Liver (tissue), 3 donors: Measurements from ENCODE around the gene ZNRF3.

Experiments
- HNF4A ChIP-seq, 2 donors: conservative IDR thresholded peaks; 2 replicates each; pipeline ENCODE4 v1.6.1; 2016; ENCODE audit warnings: antibody characterized with exemption in 2 of 2, mild to moderate bottlenecking in 2 of 2
- TF ChIP-seq, protein P1 (sequence below): IDR thresholded peaks from 2 replicates; pipeline ENCODE4 v1.6.1; 2016; ENCODE audit warnings: antibody characterized with exemption, mild to moderate bottlenecking
- TF ChIP-seq, protein P2 (sequence below): fragments of 150-350 bp; IDR thresholded peaks from 2 replicates; pipeline ENCODE4 v1.5.1; 2017; ENCODE audit warnings: improper control_type of control experiment, low read depth, low read length; ENCODE audit not compliant: missing input control
- donor health status: healthy.
- donor health status: healthy.

DNA sequence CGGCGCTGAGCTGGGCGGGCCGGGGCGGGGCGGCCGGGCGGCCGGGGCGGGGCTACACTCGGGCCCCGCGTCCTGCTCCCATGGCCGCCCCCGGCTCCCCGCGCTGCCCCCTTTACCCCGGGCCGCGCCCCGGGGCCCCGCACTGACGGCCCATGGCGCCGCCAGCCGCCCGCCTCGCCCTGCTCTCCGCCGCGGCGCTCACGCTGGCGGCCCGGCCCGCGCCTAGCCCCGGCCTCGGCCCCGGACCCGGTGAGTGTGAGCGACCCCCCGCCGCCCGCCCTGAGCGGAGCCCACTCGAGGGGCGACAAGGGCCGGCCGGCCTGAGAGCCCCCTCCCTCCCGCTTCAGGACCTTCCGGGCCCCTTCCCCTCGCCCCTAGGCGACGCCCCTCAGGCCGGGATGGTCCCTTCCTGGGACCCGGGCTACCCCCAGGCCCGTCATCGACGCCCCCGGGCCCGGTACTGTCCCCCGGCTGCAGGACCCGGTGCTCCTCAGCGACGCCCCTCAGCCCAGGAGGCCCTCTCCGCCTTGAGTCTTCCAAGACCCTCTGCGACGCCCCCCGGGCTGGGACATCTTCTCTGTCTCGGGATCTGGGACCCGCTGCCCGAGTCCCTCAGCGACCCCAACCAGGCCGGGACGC, 189.7 kb downstream of the ZNRF3 start, which contains the start of gene KREMEN1:
- TF ChIP-seq, protein P1, sequence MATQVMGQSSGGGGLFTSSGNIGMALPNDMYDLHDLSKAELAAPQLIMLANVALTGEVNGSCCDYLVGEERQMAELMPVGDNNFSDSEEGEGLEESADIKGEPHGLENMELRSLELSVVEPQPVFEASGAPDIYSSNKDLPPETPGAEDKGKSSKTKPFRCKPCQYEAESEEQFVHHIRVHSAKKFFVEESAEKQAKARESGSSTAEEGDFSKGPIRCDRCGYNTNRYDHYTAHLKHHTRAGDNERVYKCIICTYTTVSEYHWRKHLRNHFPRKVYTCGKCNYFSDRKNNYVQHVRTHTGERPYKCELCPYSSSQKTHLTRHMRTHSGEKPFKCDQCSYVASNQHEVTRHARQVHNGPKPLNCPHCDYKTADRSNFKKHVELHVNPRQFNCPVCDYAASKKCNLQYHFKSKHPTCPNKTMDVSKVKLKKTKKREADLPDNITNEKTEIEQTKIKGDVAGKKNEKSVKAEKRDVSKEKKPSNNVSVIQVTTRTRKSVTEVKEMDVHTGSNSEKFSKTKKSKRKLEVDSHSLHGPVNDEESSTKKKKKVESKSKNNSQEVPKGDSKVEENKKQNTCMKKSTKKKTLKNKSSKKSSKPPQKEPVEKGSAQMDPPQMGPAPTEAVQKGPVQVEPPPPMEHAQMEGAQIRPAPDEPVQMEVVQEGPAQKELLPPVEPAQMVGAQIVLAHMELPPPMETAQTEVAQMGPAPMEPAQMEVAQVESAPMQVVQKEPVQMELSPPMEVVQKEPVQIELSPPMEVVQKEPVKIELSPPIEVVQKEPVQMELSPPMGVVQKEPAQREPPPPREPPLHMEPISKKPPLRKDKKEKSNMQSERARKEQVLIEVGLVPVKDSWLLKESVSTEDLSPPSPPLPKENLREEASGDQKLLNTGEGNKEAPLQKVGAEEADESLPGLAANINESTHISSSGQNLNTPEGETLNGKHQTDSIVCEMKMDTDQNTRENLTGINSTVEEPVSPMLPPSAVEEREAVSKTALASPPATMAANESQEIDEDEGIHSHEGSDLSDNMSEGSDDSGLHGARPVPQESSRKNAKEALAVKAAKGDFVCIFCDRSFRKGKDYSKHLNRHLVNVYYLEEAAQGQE = no peak
- TF ChIP-seq, protein P2, sequence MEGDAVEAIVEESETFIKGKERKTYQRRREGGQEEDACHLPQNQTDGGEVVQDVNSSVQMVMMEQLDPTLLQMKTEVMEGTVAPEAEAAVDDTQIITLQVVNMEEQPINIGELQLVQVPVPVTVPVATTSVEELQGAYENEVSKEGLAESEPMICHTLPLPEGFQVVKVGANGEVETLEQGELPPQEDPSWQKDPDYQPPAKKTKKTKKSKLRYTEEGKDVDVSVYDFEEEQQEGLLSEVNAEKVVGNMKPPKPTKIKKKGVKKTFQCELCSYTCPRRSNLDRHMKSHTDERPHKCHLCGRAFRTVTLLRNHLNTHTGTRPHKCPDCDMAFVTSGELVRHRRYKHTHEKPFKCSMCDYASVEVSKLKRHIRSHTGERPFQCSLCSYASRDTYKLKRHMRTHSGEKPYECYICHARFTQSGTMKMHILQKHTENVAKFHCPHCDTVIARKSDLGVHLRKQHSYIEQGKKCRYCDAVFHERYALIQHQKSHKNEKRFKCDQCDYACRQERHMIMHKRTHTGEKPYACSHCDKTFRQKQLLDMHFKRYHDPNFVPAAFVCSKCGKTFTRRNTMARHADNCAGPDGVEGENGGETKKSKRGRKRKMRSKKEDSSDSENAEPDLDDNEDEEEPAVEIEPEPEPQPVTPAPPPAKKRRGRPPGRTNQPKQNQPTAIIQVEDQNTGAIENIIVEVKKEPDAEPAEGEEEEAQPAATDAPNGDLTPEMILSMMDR = no peak
- no peak for TF ChIP-seq HNF4A (conservative IDR thresholded peaks at IDR 0.05)
